ENCODE measurements around the gene IPO11.

Gene IPO11

DNA sequence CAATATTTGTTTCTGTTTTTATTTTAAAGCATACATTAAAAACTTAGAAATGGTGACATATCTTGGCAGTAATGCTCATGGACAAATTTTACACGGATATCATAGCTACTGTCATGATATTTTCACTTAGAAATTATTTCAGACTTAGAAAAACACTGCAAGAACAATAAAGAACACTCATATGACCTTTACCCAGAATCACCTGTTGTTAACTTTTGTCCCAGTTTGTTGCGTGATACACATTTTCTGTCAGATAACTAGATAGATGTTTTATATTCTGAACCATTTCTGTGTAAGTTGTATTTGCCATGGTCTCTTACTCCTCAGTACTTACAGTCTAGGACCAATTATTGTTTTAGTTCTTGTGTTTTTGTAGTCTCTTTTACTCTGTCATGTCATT lies 162.5 kb downstream of the IPO11 start:
- no peak for DNase-seq

DNA sequence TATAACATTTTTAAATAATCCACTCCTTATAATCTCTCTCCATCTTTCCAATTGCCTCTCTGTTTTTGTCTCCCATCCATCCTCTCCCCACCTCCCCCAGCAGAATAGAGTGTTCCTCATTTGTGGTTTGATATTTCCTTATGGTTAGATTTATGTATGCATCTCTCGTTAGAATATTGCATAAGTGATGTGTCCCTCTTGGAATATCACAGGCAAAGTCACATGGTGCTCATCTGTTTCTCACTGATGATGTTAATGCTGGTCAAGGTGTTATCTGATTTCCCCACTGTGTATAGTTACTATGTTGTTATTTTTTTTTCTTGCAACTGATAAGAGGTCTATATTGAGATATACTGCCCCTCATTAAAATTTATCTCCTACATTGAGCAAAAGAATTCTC lies 162.9 kb downstream of the IPO11 start:
- no peak for DNase-seq

DNA sequence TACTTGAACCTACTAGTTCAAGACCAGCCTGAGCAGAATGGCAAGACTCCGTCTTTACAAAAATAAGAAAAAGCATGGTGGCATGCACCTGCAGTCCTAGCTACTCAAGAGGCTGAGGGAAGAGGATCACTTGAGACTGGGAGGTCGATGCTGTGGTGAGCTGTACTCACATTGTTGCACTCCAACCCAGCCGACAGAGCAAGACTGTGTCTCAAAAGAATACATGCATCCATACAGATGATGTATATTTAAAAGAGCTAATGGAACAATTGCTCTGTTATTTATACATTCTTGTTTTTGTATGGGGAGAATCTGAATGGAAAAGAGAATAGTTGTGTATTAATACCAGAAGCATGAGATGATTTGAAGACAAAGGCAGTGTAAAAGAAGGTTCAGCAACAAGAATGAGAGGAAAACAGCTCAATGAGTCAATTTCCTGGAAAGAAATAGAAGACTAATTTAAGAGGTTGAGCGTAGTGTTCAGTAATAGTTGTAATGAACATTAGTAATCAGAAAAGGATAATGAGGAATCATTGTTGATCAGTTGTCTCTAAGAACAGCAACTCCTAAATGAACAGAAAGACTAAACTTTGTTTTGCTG lies 164.1 kb downstream of the IPO11 start:
- DNase-seq = no peak

DNA sequence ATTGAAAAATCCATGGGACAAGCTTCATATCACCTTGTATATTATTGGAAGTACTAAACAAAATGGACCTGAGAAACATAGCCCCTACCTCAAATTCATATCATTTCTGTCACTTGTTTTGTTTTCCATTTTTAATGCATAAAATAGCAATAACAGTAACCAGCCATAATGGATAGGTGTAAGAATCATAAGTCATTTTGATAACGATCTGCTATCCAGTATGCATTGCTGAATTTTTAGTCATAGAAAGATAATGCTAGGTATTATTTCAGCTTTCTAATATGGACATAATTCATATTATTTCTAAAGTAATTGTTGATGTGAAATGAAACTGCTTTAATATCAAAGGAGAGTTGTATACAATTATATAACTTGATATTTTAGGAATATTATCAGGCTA lies 164.9 kb downstream of the IPO11 start:
- DNase-seq = no peak

DNA sequence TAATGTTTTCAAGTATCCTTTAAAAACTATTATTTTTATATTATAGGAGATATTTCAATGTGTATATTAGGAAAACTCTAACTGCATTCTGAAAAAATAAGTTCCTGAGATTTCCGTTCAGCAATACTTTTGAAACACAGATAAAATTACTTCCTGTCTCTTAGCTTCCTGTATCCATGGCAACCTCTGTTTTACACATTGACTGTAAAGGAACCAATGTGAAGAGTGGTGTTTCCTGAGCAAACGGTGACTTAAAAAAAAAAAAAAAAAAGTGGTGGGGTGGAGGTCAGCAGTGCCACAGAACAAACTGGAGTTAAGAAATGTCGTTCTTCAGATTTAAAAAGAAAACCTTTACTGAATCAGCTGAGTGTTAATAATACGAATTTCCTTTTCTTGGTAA lies 166.0 kb downstream of the IPO11 start, which contains the start of gene LRRC70:
TSS of gene LRRC70 (plus strand) at position 280 of the 400 bp plus-strand sequence. CDS start 620 bp downstream, outside the sequence.
- DNase-seq = no peak

DNA sequence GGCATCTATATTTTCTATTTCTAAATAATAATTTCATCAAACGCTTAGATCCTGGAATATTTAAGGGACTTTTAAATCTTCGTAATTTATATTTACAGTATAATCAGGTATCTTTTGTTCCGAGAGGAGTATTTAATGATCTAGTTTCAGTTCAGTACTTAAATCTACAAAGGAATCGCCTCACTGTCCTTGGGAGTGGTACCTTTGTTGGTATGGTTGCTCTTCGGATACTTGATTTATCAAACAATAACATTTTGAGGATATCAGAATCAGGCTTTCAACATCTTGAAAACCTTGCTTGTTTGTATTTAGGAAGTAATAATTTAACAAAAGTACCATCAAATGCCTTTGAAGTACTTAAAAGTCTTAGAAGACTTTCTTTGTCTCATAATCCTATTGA lies 167.2 kb downstream of the IPO11 start:
- no peak for DNase-seq

DNA sequence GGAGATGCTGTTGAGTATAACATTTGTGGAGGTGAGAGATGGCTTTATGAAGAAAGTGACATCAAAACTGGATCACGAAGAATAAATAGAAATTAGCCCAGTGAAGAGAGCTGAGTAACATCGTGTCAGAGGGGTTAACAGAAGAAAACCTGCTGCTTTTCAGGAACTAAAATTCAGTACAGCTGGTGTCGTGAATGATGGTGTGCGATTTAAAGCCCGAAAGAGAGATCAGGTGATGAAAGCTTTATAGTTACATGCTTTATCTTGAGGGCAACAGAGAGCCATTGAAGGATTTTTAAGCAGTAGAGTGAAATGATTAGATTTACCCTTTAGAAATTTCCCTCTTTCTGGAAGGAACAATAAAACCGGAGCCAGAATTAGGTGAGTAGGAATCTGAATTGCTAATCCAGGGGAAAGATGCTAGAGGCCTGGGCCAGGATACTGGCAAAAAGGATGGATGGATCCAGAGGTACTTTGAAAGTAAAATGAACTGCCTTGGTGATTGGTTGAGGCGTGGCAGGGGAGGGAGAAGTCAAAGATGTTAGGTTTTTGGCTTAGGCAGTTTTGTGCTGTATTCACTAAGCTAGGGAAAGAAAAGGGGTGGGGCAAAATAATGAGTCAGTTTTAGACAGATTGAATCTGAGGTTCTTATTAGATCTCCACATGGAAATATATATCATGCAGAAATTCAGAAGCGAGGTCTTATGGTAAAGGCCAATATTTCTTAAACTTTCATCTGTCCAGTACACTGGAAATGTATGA lies 169.5 kb downstream of the IPO11 start:
- no peak for DNase-seq

DNA sequence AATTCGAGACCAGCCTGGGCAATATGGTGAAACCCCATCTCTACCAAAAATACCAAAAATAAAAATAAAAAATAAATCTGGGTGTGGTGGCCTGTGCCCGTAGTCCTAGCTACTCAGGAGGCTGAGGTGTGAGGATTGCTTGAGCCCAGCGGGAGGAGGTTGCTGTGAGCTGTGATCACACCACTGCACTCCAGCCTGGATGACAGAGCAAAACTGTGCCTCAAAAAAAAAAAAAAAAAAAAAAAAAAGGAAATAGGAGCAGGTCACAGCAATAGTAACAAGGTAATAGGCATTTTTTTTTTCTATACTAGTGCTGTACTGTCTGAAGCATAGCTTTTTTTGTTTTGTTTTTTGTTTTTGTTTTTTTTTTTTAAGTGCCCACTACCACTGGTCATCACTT lies 171.8 kb downstream of the IPO11 start:
- DNase-seq = no peak

DNA sequence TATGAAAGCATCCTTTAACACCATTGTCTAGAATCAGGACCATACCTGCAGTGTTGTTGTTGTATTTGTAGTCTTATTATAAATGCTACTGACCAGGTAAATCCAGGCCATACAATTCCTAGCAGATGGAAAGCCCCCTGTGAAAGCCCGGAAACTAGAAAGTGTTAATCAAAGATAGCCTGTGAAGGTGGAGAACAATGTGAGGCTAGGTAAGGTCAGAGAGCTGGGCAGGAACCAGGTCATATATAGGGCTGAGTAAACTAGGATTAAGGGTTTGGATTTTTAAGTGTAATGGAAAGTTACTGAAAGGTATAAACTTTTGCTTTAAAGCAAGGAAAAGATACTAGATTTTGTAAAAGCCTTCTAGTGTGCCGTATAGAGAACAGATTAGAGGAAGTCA lies 172.7 kb downstream of the IPO11 start:
- DNase-seq = no peak

DNA sequence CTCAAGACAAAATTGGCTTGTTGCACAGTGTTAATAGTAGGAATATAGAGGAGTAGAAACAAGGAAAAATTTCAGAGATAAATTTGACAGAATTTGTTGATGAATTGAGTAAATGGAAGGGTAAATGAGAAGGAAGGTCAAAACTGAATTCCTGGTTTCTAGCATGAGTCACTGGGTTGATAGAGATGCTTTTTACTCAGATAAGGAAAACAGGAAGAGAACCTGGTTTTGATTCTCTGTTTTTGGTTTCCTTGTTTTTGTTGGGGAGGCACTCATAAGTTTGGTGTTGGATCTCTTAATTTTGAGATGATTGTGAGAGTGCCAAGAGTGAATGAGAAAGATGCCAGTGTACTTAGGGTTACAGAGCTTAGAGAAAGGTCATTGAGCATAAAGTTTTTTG lies 173.2 kb downstream of the IPO11 start:
- DNase-seq = no peak

DNA sequence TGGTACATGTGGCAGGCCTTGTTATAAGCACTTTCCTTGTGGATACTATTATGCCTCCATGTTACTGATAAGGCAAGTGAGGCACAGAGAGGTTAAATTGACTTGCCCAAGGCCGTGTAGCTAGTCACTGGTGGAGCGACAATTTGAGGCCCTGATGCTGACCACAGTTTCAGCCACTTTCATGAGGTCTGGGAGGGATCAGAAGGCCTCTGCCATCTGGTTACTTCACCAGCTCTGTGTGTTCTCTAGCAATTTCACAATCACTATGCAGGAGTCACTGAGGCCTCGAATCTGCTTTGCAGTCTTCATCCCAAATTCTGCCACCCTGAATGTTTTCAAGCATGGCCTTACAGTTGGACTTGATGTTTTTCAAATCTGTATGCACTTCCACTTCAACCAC lies 175.2 kb downstream of the IPO11 start:
- DNase-seq = no peak

DNA sequence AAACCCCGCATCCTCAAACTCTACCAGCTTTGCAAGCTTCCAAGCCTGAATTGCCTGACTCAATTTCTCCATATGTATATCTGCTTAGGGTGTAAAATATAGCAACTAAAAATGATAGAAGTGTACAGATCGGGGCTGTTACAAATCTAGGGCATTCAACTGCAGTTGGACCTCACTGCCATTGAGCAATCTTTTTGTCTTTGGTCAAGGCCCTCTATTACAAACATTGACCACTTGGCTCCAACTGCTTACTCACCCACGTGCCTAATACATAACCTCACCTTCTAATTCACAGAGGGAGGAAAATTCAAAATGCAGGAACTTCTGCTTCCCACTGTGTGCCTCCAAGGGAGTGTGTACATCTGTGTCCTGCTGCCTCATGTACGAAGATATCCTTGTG lies 176.1 kb downstream of the IPO11 start:
- DNase-seq = no peak

DNA sequence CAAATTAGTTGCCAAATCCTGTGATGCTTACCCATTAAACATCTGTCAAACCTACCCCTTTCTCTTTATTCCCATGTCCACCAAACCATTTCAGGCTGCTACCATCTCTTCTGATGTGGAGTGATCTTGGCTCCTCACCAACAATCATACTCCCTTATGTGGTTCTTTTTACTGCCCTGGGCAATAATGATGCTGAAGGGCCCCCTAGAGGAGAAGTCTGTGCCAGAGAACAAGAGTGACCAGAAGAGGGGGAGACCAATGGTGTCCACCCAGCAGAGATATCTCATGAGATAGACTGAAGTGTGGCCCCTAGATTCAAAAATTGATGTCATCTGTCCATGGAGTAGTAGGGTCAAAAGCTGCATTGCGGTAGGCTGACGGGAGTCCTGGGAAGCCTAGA lies 176.9 kb downstream of the IPO11 start:
- DNase-seq = no peak

DNA sequence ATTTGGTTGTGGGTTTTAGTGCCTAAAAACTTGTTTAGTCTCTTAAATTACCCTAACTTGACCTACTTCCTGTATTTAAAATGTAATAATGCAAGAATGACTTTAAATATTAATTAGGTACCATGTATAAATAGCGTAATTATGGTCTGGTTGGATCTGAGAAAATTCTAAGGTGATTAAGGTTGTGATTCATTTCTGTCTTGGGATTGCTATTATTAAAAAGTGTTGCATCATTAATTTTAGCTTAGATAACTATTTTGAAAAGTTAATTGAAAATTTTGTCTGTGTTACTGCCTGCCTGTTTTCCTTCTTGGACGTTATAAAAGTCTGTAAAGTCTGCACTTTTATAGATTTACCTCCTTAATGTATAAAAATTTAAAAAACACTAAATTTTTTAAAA lies 177.8 kb downstream of the IPO11 start:
- DNase-seq = no peak

DNA sequence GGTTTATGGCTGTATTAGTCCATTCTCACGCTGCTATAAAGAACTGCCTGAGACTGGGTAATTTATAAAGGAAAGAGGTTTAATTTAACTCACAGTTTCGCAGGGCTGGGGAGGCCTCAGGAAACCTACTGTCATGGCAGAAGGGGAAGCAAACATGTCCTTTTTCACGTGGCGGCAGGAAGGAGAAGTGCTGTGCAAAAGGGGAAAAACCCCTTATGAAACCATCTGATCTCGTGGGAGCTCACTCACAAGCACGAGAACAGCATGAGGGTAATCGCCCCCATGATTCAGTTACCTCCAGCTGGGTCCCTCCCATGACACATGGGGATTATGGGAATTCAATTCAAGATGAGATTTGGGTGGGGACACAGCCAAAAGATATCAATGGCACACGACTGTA lies 180.0 kb downstream of the IPO11 start:
- no peak for DNase-seq

DNA sequence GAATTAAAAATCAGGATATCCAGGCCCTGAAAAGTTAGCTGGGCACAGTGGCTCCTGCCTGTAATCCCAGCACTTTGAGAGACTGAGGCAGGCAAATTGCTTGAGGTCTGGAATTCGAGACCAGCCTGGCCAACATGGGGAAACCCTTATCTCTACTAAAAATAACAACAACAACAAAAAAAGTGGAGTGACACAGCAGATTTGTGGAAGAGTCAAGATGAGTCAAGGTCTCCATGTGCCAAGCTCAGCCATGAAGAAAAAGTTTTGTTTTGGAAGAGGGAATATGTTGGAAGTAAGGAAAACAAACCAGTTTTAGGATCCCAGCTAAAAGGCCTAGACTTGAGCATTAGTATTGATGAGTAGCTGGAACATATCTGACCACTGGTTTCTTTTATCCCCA lies 180.8 kb downstream of the IPO11 start:
- no peak for DNase-seq

DNA sequence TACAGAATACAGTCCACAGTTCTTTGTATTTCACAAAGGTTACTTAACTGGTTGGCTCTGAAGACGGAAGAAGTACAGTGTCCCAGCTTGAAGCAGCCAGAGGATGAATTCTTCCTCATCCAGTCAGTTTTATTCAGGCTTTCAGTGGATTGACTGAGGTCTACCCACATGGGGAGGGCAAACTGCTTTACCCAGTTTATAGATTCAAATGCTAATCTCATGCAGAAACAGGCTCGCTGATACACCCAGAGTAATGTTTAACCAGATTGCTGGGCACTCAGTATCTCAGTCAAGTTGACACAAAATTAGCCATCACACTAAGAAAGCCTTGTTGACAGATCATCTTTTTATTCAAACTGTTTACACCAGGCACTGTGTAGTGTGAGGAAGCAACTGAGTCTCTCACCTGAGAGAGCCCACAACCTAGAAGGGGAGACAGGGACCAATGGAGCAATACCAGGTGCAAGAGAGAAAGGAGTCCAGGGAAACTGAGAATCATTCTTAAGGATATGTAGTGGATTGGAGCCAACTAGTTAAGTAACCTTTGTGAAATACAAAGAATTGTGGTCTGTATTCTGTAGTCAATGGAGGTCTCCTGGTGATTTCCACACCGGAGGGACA lies 181.9 kb downstream of the IPO11 start:
- DNase-seq = no peak

DNA sequence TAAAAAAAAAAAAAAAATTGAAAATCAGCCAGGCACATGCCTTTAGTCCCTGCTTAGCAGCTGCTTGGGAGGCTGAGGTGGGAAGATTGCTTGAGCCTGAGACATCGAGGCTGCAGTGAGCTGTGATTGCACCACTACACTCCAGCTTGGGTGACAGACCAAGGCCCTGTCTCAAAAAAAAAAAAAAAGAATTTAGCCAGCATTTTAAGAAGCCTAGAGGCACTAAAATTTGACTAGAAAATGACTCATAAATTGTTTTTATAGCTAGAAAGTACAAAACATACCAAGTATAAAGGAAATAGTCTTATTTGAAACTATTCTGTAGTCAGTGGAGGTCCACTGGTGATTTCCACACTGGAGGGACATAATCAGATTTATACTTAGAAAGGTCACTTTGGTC lies 183.5 kb downstream of the IPO11 start:
- no peak for DNase-seq

DNA sequence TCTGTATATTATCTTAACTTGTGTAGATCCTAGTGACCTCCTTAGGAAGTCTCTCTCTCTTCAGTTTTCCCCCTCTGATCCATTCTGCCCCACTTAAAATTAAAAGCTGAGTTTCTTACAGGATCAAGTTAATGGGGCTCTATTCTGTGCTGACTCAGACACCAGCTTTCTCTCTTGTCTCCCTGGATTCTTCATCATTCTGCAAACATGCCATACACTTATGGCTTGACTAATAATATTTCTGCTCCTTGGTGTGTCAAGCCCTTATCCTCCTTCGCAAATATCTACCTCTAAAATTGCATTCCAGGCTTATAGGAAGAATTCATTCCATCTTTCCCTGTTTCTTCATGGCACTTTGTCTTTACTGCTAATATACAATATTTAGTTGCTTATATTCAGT lies 184.1 kb downstream of the IPO11 start:
- no peak for DNase-seq

DNA sequence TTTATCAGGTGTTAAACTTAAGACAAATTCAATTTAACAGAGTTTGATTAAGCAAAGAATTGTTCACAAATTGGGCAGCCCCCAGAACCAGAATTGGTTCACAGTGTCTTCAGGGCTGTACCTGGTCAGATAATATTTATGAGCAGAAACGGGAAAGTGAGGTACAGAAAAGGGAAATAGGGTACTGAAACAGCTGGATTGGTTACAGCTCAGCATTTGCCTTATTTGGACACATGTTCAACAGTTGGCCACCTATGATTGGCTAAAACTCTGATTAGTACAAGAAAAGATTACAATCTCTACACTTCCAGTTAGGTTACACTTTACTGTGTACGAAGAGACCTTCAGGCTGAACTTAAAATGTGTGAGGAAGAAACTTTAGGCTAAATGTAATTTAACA lies 184.8 kb downstream of the IPO11 start:
- no peak for DNase-seq

DNA sequence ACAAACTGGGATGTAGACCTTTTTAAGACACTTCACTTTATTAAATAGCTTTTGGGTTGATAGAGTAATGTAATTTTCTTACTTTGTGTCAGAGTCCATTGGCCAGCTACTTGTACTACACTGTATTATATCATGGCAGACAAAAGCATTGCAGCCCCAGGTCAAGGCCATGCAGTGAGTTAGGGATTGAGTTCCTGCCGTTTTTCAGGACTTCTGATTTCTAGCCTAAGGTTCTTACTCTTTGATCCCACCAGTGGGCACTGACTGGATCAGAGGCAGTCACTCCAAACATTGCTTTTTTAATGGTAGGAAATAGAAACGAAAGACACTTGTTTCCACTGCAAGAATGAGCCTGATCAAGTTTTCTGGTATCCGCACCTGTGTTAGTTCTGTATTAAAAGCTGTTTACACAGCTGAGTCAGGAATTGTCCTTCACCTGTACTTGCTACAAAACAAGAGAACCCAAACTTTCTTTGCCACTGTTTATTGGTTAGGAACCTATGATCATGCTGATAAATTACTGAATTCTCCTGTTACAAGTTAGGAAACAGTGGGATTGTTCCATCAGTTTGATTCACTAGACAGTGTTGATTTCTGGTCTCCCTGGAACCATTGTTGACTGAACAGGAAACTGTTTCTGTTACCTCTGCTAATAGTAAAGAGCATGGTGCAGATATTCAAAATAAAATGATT lies 188.1 kb downstream of the IPO11 start:
- no peak for DNase-seq

DNA sequence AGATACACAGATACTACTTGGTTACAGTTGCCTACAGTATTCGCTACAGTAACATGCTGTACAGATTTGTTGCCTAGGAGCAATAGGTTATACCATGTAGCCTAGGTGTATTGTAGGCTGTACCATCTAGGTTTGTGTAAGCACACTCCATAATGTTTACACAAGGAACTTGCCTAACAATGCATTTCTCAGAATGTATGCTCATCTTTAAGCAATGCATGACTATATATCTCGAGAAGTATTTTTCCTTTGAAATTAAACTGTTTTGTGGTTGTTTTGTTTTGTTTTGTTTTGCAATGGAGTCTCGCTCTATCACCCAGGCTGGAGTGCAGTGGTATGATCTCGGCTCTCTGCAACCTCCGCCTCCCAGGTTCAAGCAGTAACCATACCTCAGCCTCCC lies 191.4 kb downstream of the IPO11 start:
- no peak for DNase-seq

DNA sequence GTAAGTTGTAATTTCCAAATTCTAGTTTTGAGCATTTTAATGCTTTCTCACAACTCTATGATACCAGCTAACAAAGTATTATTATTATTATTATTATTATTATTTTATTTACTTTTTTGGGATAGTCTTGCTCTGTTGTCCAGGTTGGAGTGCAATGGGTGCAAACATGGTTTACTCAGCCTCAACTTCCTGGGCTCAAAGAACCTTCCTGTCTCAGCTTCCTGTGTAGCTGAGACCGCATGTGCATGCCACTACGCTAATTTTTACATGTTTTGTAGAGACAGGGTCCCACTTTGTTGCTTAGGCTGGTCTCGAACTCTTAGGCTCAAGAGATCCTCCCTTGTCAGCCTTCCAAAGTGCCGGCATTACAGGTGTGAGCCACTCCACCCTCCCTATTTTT lies 193.1 kb downstream of the IPO11 start:
- no peak for DNase-seq

DNA sequence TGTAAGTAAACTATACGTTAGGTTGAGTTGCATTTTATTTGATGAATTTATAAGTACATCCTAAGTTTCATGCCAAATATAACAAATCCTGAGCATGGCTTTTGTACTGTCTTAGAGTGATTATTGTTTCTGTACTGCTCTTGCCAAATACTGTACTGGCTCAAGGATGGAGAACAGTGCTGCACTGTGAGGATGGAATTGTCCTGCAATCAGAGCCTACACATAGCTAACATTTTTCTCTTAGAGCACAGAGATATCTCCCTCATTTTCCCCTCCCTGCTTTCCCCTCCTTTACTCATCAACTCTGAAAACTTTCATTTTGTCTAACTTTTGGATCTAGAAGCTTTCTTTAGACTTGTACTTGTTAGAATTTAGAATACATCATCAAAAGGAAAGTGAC lies 194.3 kb downstream of the IPO11 start:
- DNase-seq = no peak
